Glutamatergic neuron (in vitro differentiated cells): ENCODE measurements around the gene FITM1. TPM values are rescaled to one million over a fixed set of nuclear protein-coding genes. Genes with fewer than 3 reads are reported as not detected.

ENCODE experiments used
- DNase-seq: peaks from one replicate; pipeline ENCODE4 v3.0.0; 2022
- H3K27ac Mint-ChIP-seq: one replicate; pipeline ENCODE4 v1.8.0; 2020; ENCODE audit warnings: mild to moderate bottlenecking, mixed read lengths, inconsistent platforms; ENCODE audit not compliant: unreplicated experiment
- H3K27me3 Mint-ChIP-seq: one replicate; pipeline ENCODE4 v1.8.0; 2020; ENCODE audit warnings: mild to moderate bottlenecking, moderate library complexity, mixed read lengths, inconsistent platforms; ENCODE audit not compliant: unreplicated experiment
- H3K36me3 Mint-ChIP-seq: one replicate; pipeline ENCODE4 v1.8.0; 2020; ENCODE audit warnings: mild to moderate bottlenecking, mixed read lengths, inconsistent platforms; ENCODE audit not compliant: unreplicated experiment
- H3K4me1 Mint-ChIP-seq: one replicate; pipeline ENCODE4 v1.8.0; 2020; ENCODE audit warnings: mild to moderate bottlenecking, low read depth, mixed read lengths, inconsistent platforms; ENCODE audit not compliant: unreplicated experiment
- H3K4me3 Mint-ChIP-seq: one replicate; pipeline ENCODE4 v1.8.0; 2020; ENCODE audit warnings: mild to moderate bottlenecking, mixed read lengths, inconsistent platforms; ENCODE audit not compliant: unreplicated experiment
- H3K9me3 Mint-ChIP-seq: one replicate; pipeline ENCODE4 v1.8.0; 2020; ENCODE audit warnings: mild to moderate bottlenecking, moderate library complexity, mixed read lengths, inconsistent platforms; ENCODE audit not compliant: unreplicated experiment
- CTCF ChIP-seq: fragments of 200-600 bp; sonication (generic); IDR thresholded peaks from one replicate; pipeline ENCODE4 v1.5.0; 2021; ENCODE audit not compliant: partially characterized antibody, unreplicated experiment
- total RNA-seq: library from RNA; stranded (reverse); fragmentation: NEBNext Ultra II Directional; extraction: Animal tissue kit (Norgen Biotek cat#: 25700); gene quantifications from one replicate; pipeline ENCODE4 v1.2.1, GENCODE V29; 2021; ENCODE audit not compliant: unreplicated experiment

Gene FITM1
- total RNA-seq, 1 donor from 2014 or later = 0.66 TPM

GRCh38 chr14:24160850-24161804 is 30.7 kb downstream of the FITM1 start, which contains the start of gene IRF9:
TSS of gene IRF9 (plus strand) at chr14:24161265. CDS start at chr14:24162145, 880 bp downstream.
- H3K27ac Mint-ChIP-seq = peak within 1 kb of the TSS; percentile 64
- peaks cover 4% of the 10 kb centered on the region for H3K9me3 Mint-ChIP-seq
- peak; percentile 98 for DNase-seq
- H3K4me1 Mint-ChIP-seq = peaks cover 7% of the 10 kb centered on the region
- peak; percentile 92 for TF ChIP-seq CTCF
- peaks cover 2% of the 10 kb centered on the region for H3K27me3 Mint-ChIP-seq
- H3K36me3 Mint-ChIP-seq = peaks cover 8% of the 10 kb centered on the region
- peak within 1 kb of the TSS; percentile 85 for H3K4me3 Mint-ChIP-seq

- peak overlapping the region; percentile 85 for H3K4me3 Mint-ChIP-seq
- no peak for TF ChIP-seq CTCF
- peaks cover 4% of the 10 kb centered on the region for H3K36me3 Mint-ChIP-seq
- no peak for DNase-seq
- peak overlapping the region; percentile 64 for H3K27ac Mint-ChIP-seq
- peaks cover 2% of the 10 kb centered on the region for H3K9me3 Mint-ChIP-seq
- H3K27me3 Mint-ChIP-seq = peaks cover 2% of the 10 kb centered on the region
- H3K4me1 Mint-ChIP-seq = peaks cover 7% of the 10 kb centered on the region
Observed at GRCh38 chr14:24162093-24162492, 31.6 kb downstream of the FITM1 start.

GRCh38 chr14:24164518-24164991 is 34.1 kb downstream of the FITM1 start:
- Mint-ChIP-seq H3K4me3 (no peak overlapping the region), H3K4me1 (peaks cover 7% of the 10 kb centered on the region), H3K9me3 (peaks cover 2% of the 10 kb centered on the region), H3K27ac (no peak overlapping the region), H3K36me3 (peaks cover 4% of the 10 kb centered on the region), H3K27me3 (peaks cover 3% of the 10 kb centered on the region)
- DNase-seq = no peak
- no peak for TF ChIP-seq CTCF

- TF ChIP-seq CTCF = no peak
- Mint-ChIP-seq H3K4me1 (peaks cover 7% of the 10 kb centered on the region), H3K36me3 (peaks cover 4% of the 10 kb centered on the region), H3K9me3 (peaks cover 4% of the 10 kb centered on the region), H3K4me3 (no peak overlapping the region), H3K27ac (no peak overlapping the region), H3K27me3 (peaks cover 1% of the 10 kb centered on the region)
- DNase-seq = no peak
Observed at GRCh38 chr14:24165785-24166184, 35.3 kb downstream of the FITM1 start.
